ENCODE data around the gene TFF1.

DNA sequence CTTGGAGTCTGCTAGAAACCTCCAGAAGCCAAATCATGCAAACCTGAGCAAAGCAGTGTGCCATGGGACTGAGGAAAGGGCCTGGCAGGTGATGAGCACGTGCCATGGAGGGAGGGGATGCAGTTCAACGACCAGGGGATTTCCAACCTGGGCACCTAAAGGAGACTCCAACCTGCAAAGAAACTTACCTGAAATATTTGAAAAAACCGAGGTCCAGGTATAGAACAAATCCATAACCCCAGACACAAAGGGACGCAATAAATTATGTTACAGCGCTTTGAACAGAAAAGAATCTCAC lies 46.2 kb upstream of the TFF1 start:
- no peak for TF ChIP-seq ZFP3 (CRISPR knock-in tag; IDR thresholded peaks at IDR 0.05)
- no peak for TF ChIP-seq OSR1 (CRISPR knock-in tag; IDR thresholded peaks at IDR 0.05)
- no peak for TF ChIP-seq PATZ1 (CRISPR knock-in tag; IDR thresholded peaks at IDR 0.05; ENCODE audit: borderline replicate concordance)
- TF ChIP-seq, protein P1, sequence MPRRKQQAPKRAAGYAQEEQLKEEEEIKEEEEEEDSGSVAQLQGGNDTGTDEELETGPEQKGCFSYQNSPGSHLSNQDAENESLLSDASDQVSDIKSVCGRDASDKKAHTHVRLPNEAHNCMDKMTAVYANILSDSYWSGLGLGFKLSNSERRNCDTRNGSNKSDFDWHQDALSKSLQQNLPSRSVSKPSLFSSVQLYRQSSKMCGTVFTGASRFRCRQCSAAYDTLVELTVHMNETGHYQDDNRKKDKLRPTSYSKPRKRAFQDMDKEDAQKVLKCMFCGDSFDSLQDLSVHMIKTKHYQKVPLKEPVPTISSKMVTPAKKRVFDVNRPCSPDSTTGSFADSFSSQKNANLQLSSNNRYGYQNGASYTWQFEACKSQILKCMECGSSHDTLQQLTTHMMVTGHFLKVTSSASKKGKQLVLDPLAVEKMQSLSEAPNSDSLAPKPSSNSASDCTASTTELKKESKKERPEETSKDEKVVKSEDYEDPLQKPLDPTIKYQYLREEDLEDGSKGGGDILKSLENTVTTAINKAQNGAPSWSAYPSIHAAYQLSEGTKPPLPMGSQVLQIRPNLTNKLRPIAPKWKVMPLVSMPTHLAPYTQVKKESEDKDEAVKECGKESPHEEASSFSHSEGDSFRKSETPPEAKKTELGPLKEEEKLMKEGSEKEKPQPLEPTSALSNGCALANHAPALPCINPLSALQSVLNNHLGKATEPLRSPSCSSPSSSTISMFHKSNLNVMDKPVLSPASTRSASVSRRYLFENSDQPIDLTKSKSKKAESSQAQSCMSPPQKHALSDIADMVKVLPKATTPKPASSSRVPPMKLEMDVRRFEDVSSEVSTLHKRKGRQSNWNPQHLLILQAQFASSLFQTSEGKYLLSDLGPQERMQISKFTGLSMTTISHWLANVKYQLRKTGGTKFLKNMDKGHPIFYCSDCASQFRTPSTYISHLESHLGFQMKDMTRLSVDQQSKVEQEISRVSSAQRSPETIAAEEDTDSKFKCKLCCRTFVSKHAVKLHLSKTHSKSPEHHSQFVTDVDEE (CRISPR knock-in tag; IDR thresholded peaks at IDR 0.05): no peak
- no peak for TF ChIP-seq ZFP30 (CRISPR knock-in tag; IDR thresholded peaks at IDR 0.05)
- no peak for TF ChIP-seq TCF4 (CRISPR knock-in tag; IDR thresholded peaks at IDR 0.05; ENCODE audit: borderline replicate concordance)
- TF ChIP-seq RARB (CRISPR knock-in tag; IDR thresholded peaks at IDR 0.05): no peak

All from SK-N-SH treated with all-trans-retinoic acid at 6 μM for 48 hours (cell line).